ENCODE data around the gene PRODH2.

DNA sequence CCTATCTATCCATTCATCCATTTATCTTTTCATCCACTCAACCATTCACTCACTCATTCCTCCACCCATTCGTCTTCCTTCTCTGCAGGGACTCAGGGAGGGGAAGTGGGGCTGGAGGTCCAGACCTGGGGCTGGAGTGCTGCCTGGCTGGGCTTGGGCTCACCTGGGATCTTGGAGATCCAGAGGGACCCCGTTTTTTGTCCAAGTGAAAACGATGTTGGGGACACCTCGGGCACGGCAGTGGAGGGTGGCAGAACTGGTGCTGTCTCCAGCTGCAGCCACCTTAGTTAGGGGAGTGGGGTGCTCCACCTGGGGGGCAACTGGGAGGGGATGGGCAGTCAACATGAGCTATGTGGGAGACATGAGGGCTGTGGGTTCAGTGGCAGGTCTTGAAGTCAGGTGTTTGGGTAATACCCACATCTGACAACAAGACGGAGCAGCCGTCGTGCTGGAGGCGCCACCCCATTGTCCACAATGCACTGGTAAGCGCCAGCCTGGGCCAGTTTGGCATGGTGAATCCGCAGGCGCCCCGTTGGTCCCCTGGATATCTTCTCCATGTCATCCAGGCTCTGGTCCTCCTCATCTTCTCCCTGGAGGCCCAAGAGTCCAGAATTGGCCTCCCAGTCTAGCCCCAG, 29.4 kb upstream of the PRODH2 start:
- TF ChIP-seq MEF2D (CRISPR knock-in tag; IDR thresholded peaks at IDR 0.05) (no peak), POGZ (CRISPR knock-in tag; IDR thresholded peaks at IDR 0.05) (no peak), ZNF619 (CRISPR knock-in tag; IDR thresholded peaks at IDR 0.05) (no peak), EZH2 (conservative IDR thresholded peaks at IDR 0.05; ENCODE audit: low read depth, low read length) (no peak), NBN (conservative IDR thresholded peaks at IDR 0.05) (no peak), SIN3A (IDR thresholded peaks at IDR 0.05; ENCODE audit: borderline replicate concordance, low read depth, low read length) (no peak), YY1 (IDR thresholded peaks at IDR 0.05; ENCODE audit: insufficient read depth, insufficient replicate concordance, low read depth, low read length) (no peak)
- TF ChIP-seq, protein P1, sequence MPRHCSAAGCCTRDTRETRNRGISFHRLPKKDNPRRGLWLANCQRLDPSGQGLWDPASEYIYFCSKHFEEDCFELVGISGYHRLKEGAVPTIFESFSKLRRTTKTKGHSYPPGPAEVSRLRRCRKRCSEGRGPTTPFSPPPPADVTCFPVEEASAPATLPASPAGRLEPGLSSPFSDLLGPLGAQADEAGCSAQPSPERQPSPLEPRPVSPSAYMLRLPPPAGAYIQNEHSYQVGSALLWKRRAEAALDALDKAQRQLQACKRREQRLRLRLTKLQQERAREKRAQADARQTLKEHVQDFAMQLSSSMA (CRISPR knock-in tag; IDR thresholded peaks at IDR 0.05): no peak
- TF ChIP-seq, protein P2, sequence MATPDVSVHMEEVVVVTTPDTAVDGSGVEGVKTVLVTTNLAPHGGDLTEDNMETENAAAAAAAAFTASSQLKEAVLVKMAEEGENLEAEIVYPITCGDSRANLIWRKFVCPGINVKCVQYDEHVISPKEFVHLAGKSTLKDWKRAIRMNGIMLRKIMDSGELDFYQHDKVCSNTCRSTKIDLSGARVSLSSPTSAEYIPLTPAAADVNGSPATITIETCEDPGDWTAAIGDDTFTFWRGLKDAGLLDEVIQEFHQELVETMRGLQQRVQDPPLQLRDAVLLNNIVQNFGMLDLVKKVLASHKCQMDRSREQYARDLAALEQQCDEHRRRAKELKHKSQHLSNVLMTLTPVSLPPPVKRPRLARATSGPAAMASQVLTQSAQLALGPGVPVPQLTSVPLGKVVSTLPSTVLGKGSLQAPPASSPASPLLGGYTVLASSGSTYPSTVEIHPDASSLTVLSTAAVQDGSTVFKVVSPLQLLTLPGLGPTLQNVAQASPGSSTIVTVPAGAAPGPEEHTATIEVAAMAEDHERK (CRISPR knock-in tag; IDR thresholded peaks at IDR 0.05; ENCODE audit: low read depth): no peak
